ENCODE results near the gene NMNAT2.

Gene NMNAT2

GRCh38 chr1:183363972-183364371 is 54.2 kb downstream of the NMNAT2 start:
- no peak for DNase-seq

GRCh38 chr1:183361081-183361480 is 57.1 kb downstream of the NMNAT2 start:
- no peak for DNase-seq

GRCh38 chr1:183360473-183360872 is 57.7 kb downstream of the NMNAT2 start:
- no peak for DNase-seq

GRCh38 chr1:183356534-183357182 is 61.5 kb downstream of the NMNAT2 start:
- no peak for DNase-seq

- no peak for DNase-seq
Measured at GRCh38 chr1:183355797-183356196, 62.4 kb downstream of the NMNAT2 start.

GRCh38 chr1:183355181-183355580 is 63.0 kb downstream of the NMNAT2 start:
- DNase-seq, result no peak

- DNase-seq, result no peak
Measured at GRCh38 chr1:183353597-183353996, 64.6 kb downstream of the NMNAT2 start.

- no peak for DNase-seq
Measured at GRCh38 chr1:183349201-183349711, 68.9 kb downstream of the NMNAT2 start.

- DNase-seq, result no peak
Measured at GRCh38 chr1:183346276-183346732, 71.9 kb downstream of the NMNAT2 start.

GRCh38 chr1:183339556-183340167 is 78.5 kb downstream of the NMNAT2 start:
- no peak for DNase-seq

GRCh38 chr1:183331091-183331742 is 87.0 kb downstream of the NMNAT2 start:
- DNase-seq, result no peak

GRCh38 chr1:183330335-183330734 is 87.8 kb downstream of the NMNAT2 start:
- no peak for DNase-seq

- no peak for DNase-seq
Measured at GRCh38 chr1:183328371-183328770, 89.8 kb downstream of the NMNAT2 start.

GRCh38 chr1:183327434-183328290 is 90.5 kb downstream of the NMNAT2 start:
- DNase-seq, result no peak

- no peak for DNase-seq
Measured at GRCh38 chr1:183323849-183324683, 94.1 kb downstream of the NMNAT2 start.

- no peak for DNase-seq
Measured at GRCh38 chr1:183319606-183320005, 98.6 kb downstream of the NMNAT2 start.

- DNase-seq, result no peak
Measured at GRCh38 chr1:183319051-183319450, 99.1 kb downstream of the NMNAT2 start.

GRCh38 chr1:183318433-183318832 is 99.7 kb downstream of the NMNAT2 start:
- DNase-seq, result no peak

GRCh38 chr1:183315991-183316758 is 102.0 kb downstream of the NMNAT2 start:
- no peak for DNase-seq

GRCh38 chr1:183313063-183313462 is 105.1 kb downstream of the NMNAT2 start:
- no peak for DNase-seq

GRCh38 chr1:183310753-183311479 is 107.3 kb downstream of the NMNAT2 start:
- no peak for DNase-seq
